SH-SY5Y (cell line): ENCODE results near the gene PAX7.

Experiments used
- GATA2 ChIP-seq: IDR thresholded peaks from 2 replicates; pipeline ENCODE4 v1.6.1; 2011; ENCODE audit warnings: mild to moderate bottlenecking, low read depth, low read length
- GATA3 ChIP-seq: IDR thresholded peaks from 2 replicates; pipeline ENCODE4 v1.6.1; 2011; ENCODE audit warnings: low read depth, mild to moderate bottlenecking, low read length, moderate library complexity

GRCh38 chr1:18592368-18592767 lies 38.3 kb upstream of the PAX7 start:
- TF ChIP-seq GATA3 (no peak), GATA2 (no peak)
